ENCODE results near the gene FKBP14. TPM values are rescaled to one million over a fixed set of nuclear protein-coding genes. Genes with fewer than 3 reads are reported as not detected.

Gene FKBP14
- total RNA-seq, 2 donors from 2014 or later, result 6.1 to 8.5 TPM

DNA sequence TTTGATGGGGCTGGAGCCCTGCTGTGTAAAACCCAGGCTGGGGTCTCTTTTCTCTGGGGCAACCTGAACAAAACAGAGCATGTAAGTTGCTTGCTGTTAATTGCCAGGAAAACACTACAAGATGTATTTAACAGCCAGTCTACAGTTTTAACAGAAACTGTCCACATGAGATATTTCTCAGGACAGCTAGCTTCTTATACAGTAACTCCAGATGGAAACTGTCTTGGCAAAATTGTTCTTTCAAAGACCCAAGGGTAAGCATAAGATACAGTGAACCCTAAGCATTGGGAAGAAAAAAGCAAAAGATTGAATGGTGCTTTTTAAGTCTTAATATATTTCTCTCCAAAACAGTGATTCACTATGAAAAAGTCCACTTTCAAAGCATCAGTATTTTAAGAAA lies 8.1 kb downstream of the FKBP14 start:
- H3K4me1 ChIP-seq, result no peaks in the 10 kb centered on the region
- H3K36me3 ChIP-seq, result peaks cover 14% of the 10 kb centered on the region
- no peaks in the 10 kb centered on the region for H3K9me3 ChIP-seq
- TF ChIP-seq, protein P1, sequence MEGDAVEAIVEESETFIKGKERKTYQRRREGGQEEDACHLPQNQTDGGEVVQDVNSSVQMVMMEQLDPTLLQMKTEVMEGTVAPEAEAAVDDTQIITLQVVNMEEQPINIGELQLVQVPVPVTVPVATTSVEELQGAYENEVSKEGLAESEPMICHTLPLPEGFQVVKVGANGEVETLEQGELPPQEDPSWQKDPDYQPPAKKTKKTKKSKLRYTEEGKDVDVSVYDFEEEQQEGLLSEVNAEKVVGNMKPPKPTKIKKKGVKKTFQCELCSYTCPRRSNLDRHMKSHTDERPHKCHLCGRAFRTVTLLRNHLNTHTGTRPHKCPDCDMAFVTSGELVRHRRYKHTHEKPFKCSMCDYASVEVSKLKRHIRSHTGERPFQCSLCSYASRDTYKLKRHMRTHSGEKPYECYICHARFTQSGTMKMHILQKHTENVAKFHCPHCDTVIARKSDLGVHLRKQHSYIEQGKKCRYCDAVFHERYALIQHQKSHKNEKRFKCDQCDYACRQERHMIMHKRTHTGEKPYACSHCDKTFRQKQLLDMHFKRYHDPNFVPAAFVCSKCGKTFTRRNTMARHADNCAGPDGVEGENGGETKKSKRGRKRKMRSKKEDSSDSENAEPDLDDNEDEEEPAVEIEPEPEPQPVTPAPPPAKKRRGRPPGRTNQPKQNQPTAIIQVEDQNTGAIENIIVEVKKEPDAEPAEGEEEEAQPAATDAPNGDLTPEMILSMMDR (IDR thresholded peaks at IDR 0.05), result no peak
- DNase-seq (ENCODE audit: low spot score), result no peak
- no peaks in the 10 kb centered on the region for H3K27me3 ChIP-seq
- H3K27ac ChIP-seq, result no peak overlapping the region
- no peak overlapping the region for H3K4me3 ChIP-seq

- TF ChIP-seq, protein P1 (IDR thresholded peaks at IDR 0.05), result no peak
- no peak for DNase-seq (ENCODE audit: low spot score)
- Histone ChIP-seq H3K36me3 (peaks cover 14% of the 10 kb centered on the region), H3K9me3 (no peaks in the 10 kb centered on the region), H3K27me3 (no peaks in the 10 kb centered on the region), H3K4me3 (no peak overlapping the region), H3K4me1 (no peaks in the 10 kb centered on the region), H3K27ac (no peak overlapping the region)
These were observed 13.7 kb downstream of the FKBP14 start for GRCh38 chr7:30012757-30013156.

DNA sequence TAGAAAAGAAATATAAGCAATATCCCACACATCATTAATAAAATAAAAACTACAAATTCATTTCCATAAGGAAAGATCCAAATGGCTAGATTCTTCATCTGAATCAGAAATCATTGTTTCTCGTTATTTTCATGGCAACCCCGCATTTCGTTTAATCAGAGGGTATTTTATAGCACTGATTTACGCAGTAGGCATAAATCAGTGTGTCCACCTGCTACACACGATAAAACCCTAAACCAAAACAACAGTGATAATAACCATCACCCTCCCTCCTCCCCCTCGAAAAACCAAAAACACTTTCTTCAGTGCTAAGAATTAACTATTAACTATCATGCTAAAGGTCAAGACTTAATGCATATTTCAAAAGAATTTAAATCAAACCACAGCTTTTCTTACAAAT lies 16.5 kb downstream of the FKBP14 start:
- Histone ChIP-seq H3K27me3 (no peaks in the 10 kb centered on the region), H3K36me3 (peaks cover 14% of the 10 kb centered on the region), H3K27ac (no peak overlapping the region), H3K9me3 (no peaks in the 10 kb centered on the region), H3K4me3 (no peak overlapping the region), H3K4me1 (no peaks in the 10 kb centered on the region)
- no peak for DNase-seq (ENCODE audit: low spot score)
- TF ChIP-seq, protein P1 (IDR thresholded peaks at IDR 0.05), result no peak

DNA sequence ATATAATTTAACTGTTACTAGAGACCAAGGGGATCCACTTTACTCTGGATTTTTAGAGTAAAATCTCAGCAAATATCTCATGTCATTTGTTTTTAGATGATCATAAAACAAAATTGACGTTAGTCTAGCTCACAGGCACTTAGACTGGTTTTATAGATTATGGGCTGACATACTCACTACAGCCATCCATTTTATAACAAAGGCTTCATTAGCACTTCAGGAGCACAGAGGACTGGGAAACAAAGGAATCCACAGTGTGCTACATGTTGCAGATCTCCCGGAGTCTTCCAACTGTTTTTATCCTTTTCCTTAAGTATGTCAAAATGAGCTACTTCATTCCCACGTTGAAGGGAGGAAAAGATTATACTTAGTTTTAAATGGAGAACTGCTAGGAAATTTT lies 21.0 kb downstream of the FKBP14 start:
- Histone ChIP-seq H3K27me3 (no peaks in the 10 kb centered on the region), H3K9me3 (no peaks in the 10 kb centered on the region), H3K4me1 (no peaks in the 10 kb centered on the region), H3K27ac (no peak overlapping the region), H3K4me3 (no peak overlapping the region), H3K36me3 (no peaks in the 10 kb centered on the region)
- DNase-seq (ENCODE audit: low spot score), result no peak
- TF ChIP-seq, protein P1 (IDR thresholded peaks at IDR 0.05), result no peak

DNA sequence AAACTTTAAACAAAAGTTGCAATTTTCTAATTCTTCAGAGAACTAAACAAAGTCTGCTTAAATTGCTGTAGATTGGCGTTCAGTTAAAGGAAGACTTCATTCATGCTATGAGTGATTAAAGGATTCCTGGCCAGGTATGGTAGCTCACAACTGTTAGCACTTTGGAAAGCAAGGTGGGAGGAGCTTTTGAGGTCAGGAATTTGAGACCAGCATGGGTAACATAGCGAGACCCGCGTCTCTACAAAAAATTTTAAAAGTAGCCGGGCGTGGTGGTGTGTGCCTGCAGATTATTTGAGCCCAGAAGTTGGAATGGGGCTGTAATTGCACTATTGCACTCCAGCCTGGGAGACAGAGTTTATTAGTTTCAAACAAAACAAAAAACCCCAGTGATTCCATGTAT lies 23.4 kb downstream of the FKBP14 start:
- H3K4me3 ChIP-seq, result no peak overlapping the region
- no peaks in the 10 kb centered on the region for H3K27me3 ChIP-seq
- no peaks in the 10 kb centered on the region for H3K36me3 ChIP-seq
- H3K27ac ChIP-seq, result no peak overlapping the region
- no peaks in the 10 kb centered on the region for H3K9me3 ChIP-seq
- TF ChIP-seq, protein P1 (IDR thresholded peaks at IDR 0.05), result no peak
- no peaks in the 10 kb centered on the region for H3K4me1 ChIP-seq
- no peak for DNase-seq (ENCODE audit: low spot score)

GRCh38 chr7:30001998-30002397 lies 24.5 kb downstream of the FKBP14 start:
- Histone ChIP-seq H3K9me3 (peaks cover 0 to 2% of the 10 kb centered on the region in 2 donors), H3K36me3 (no peaks in the 10 kb centered on the region), H3K4me1 (no peaks in the 10 kb centered on the region), H3K27ac (no peak overlapping the region), H3K27me3 (no peaks in the 10 kb centered on the region), H3K4me3 (no peak overlapping the region)
- DNase-seq (ENCODE audit: low spot score), result no peak
- TF ChIP-seq, protein P1 (IDR thresholded peaks at IDR 0.05), result no peak
